Measurements from ENCODE around the gene DYNLT1. TPM values are rescaled to one million over a fixed set of nuclear protein-coding genes. Genes with fewer than 3 reads are reported as not detected.

DYNLT1 gene
- polyA plus RNA-seq, 1 donor from 2014 or later, result 320 TPM

DNA sequence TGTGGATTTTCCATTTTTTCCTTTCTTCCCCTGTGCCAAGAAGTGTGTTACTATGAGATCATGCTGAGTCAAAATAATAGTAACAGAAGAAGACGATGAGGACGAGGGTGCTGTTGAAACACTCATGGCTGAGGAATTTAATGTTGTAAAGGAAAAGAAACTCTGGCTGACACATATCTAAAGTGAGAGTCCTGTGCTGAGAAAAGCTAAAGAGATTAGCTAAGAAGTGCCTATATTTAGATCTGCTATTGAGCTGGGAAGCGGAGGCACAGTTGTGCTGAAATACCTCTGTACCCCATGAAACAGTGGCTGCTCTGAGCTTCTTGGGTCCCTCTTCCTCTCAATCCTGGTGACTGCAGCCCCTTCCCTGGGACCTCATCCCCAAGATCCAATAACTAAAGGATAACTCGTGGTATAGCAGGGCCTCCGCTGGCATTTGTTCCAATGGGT is 4.2 kb upstream of the DYNLT1 start:
- H4K20me1 ChIP-seq (ENCODE audit: insufficient read depth), result no peaks in the 10 kb centered on the region
- H3K4me2 ChIP-seq (ENCODE audit: low read length), result no peak overlapping the region
- H2AFZ ChIP-seq (ENCODE audit: low read depth, low read length), result no peak overlapping the region
- no peaks in the 10 kb centered on the region for H3K36me3 ChIP-seq (ENCODE audit: insufficient read depth, low read length)
- no peak overlapping the region for H3K27ac ChIP-seq (ENCODE audit: low read length)
- no peaks in the 10 kb centered on the region for H3K9me2 ChIP-seq (ENCODE audit: insufficient read depth, low read length)
- no peaks in the 10 kb centered on the region for H3K27me3 ChIP-seq (ENCODE audit: insufficient read depth, low read depth, low read length)
- no peaks in the 10 kb centered on the region for H3F3A ChIP-seq (ENCODE audit: insufficient read depth, low read length, poor library complexity, severe bottlenecking)
- TF ChIP-seq, protein P1, sequence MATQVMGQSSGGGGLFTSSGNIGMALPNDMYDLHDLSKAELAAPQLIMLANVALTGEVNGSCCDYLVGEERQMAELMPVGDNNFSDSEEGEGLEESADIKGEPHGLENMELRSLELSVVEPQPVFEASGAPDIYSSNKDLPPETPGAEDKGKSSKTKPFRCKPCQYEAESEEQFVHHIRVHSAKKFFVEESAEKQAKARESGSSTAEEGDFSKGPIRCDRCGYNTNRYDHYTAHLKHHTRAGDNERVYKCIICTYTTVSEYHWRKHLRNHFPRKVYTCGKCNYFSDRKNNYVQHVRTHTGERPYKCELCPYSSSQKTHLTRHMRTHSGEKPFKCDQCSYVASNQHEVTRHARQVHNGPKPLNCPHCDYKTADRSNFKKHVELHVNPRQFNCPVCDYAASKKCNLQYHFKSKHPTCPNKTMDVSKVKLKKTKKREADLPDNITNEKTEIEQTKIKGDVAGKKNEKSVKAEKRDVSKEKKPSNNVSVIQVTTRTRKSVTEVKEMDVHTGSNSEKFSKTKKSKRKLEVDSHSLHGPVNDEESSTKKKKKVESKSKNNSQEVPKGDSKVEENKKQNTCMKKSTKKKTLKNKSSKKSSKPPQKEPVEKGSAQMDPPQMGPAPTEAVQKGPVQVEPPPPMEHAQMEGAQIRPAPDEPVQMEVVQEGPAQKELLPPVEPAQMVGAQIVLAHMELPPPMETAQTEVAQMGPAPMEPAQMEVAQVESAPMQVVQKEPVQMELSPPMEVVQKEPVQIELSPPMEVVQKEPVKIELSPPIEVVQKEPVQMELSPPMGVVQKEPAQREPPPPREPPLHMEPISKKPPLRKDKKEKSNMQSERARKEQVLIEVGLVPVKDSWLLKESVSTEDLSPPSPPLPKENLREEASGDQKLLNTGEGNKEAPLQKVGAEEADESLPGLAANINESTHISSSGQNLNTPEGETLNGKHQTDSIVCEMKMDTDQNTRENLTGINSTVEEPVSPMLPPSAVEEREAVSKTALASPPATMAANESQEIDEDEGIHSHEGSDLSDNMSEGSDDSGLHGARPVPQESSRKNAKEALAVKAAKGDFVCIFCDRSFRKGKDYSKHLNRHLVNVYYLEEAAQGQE (IDR thresholded peaks at IDR 0.05; ENCODE audit: borderline replicate concordance), result no peak
- TF ChIP-seq TAF1 (IDR thresholded peaks at IDR 0.05; ENCODE audit: low read depth) (no peak), CTCF (IDR thresholded peaks at IDR 0.05; ENCODE audit: poor library complexity, severe bottlenecking) (no peak), EP300 (conservative IDR thresholded peaks at IDR 0.05; ENCODE audit: poor library complexity, severe bottlenecking) (no peak), MXI1 (conservative IDR thresholded peaks at IDR 0.05; ENCODE audit: poor library complexity, severe bottlenecking) (no peak), SMC3 (conservative IDR thresholded peaks at IDR 0.05; ENCODE audit: poor library complexity) (no peak), RAD21 (conservative IDR thresholded peaks at IDR 0.05) (no peak), POLR2AphosphoS5 (IDR thresholded peaks at IDR 0.05) (no peak), EZH2 (IDR thresholded peaks at IDR 0.05; ENCODE audit: borderline replicate concordance, insufficient read depth, low read length, poor library complexity, severe bottlenecking) (no peak)
- H3K4me3 ChIP-seq (ENCODE audit: low read length), result no peak overlapping the region
- no peak overlapping the region for H3K9ac ChIP-seq (ENCODE audit: low read length)
- peaks cover under 1% of the 10 kb centered on the region for H3K79me2 ChIP-seq (replicated peaks; ENCODE audit: insufficient read depth, low read length)
- H3K9me3 ChIP-seq (ENCODE audit: low read length), result no peaks in the 10 kb centered on the region

- Histone ChIP-seq H3K79me2 (replicated peaks; ENCODE audit: insufficient read depth, low read length) (peaks cover 13% of the 10 kb centered on the region), H3K36me3 (ENCODE audit: insufficient read depth, low read length) (peaks cover 4% of the 10 kb centered on the region), H3K9me2 (ENCODE audit: insufficient read depth, low read length) (no peaks in the 10 kb centered on the region), H3F3A (ENCODE audit: insufficient read depth, low read length, poor library complexity, severe bottlenecking) (no peaks in the 10 kb centered on the region), H4K20me1 (ENCODE audit: insufficient read depth) (no peaks in the 10 kb centered on the region), H3K4me3 (ENCODE audit: low read length) (no peak overlapping the region), H3K27ac (ENCODE audit: low read length) (no peak overlapping the region), H3K4me2 (ENCODE audit: low read length) (no peak overlapping the region), H3K9me3 (ENCODE audit: low read length) (no peaks in the 10 kb centered on the region), H3K27me3 (ENCODE audit: insufficient read depth, low read depth, low read length) (no peaks in the 10 kb centered on the region), H3K9ac (ENCODE audit: low read length) (no peak overlapping the region), H2AFZ (ENCODE audit: low read depth, low read length) (no peak overlapping the region)
- TF ChIP-seq TAF1 (IDR thresholded peaks at IDR 0.05; ENCODE audit: low read depth), result no peak
- TF ChIP-seq, protein P1 (IDR thresholded peaks at IDR 0.05; ENCODE audit: borderline replicate concordance), result no peak
- no peak for TF ChIP-seq POLR2AphosphoS5 (IDR thresholded peaks at IDR 0.05)
- no peak for TF ChIP-seq SMC3 (conservative IDR thresholded peaks at IDR 0.05; ENCODE audit: poor library complexity)
- no peak for TF ChIP-seq RAD21 (conservative IDR thresholded peaks at IDR 0.05)
- TF ChIP-seq MXI1 (conservative IDR thresholded peaks at IDR 0.05; ENCODE audit: poor library complexity, severe bottlenecking), result no peak
- no peak for TF ChIP-seq EZH2 (IDR thresholded peaks at IDR 0.05; ENCODE audit: borderline replicate concordance, insufficient read depth, low read length, poor library complexity, severe bottlenecking)
- no peak for TF ChIP-seq EP300 (conservative IDR thresholded peaks at IDR 0.05; ENCODE audit: poor library complexity, severe bottlenecking)
- TF ChIP-seq CTCF (IDR thresholded peaks at IDR 0.05; ENCODE audit: poor library complexity, severe bottlenecking), result no peak
Measured at GRCh38 chr6:158647501-158647900, 3.0 kb upstream of the DYNLT1 start.

Data from neural cell (in vitro differentiated cells).